ENCODE data around the gene ATP2B2.
"Not testable (repeated sequence)": the region's sequence is repeated elsewhere in the genome, so short reads cannot be mapped to it uniquely, and the experiment has no call there.

The ATP2B2 gene

DNA sequence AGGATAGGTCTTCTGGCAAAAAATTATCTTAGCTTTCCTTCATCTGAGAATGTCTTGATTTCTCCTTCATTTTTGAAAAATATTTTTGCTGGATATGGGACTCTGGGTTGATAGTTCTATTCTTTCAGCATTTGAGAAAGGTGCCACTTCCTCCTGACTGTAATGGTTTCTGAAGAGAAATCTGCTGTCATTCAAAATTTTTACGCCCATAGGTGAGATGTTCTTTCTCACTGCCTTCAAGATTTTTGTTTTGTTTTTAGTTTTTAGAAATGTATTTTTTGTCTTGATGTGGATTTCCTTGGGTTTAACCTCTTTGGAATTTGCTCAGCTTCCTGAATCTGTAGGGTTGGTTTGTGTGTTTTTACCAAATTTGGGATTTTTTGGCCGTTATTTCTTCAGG lies 37.1 kb upstream of the ATP2B2 start:
- no peak for TF ChIP-seq CTCF (IDR thresholded peaks at IDR 0.05; ENCODE audit: low read depth, low read length)
- no peak for DNase-seq (ENCODE audit: extremely low read depth, low read depth)

DNA sequence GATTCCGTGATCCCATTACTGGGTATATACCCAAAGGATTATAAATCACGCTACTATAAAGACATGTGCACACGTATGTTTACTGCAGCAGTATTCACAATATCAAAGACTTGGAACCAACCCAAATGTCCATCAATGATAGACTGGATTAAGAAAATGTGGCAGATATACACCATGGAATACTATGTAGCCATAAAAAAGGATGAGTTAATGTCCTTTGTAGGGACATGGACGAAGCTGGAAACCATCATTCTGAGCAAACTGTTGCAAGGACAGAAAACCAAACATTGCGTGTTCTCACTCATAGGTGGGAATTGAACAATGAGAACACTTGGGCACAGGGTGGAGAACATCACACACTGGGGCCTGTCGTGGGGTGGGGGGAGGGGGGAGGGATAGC lies 35.0 kb upstream of the ATP2B2 start:
- DNase-seq (ENCODE audit: extremely low read depth, low read depth) = not testable (repeated sequence)

DNA sequence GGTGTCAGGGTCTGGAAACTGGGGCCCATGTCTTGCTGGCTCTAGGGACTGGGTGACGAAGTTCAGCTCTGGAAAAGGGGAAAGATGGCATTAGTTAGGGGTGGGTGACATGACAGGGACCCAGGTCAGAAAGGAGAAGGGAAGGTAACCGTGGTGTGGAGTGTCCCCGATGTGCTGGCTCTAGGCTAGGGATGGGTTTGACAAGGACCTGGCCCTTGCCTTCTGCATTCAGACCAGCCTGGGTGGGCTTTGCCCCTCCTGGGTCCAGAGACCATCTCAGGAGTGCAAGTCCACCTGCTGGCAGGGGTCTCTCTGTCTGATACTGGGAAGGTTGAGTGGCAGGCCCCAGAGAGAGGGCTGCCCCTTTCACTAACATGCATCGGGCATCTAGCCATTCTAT lies 28.7 kb upstream of the ATP2B2 start:
- DNase-seq (ENCODE audit: extremely low read depth, low read depth) = no peak
- no peak for TF ChIP-seq CTCF (IDR thresholded peaks at IDR 0.05; ENCODE audit: low read depth, low read length)

DNA sequence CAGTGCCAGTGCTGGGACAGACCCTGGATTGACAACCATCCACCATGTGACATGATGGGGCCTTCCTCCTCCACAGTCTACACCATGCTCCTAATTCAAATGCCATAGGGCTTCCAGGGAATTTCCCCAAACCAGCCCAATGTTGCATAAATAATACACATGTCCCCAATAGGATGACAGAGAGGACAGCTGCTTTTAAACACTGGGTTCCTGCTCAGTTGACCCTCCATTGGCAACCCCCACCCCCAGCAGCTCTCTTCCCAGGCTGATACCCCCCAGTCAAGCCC lies 28.3 kb upstream of the ATP2B2 start:
- no peak for DNase-seq (ENCODE audit: extremely low read depth, low read depth)
- no peak for TF ChIP-seq CTCF (IDR thresholded peaks at IDR 0.05; ENCODE audit: low read depth, low read length)

DNA sequence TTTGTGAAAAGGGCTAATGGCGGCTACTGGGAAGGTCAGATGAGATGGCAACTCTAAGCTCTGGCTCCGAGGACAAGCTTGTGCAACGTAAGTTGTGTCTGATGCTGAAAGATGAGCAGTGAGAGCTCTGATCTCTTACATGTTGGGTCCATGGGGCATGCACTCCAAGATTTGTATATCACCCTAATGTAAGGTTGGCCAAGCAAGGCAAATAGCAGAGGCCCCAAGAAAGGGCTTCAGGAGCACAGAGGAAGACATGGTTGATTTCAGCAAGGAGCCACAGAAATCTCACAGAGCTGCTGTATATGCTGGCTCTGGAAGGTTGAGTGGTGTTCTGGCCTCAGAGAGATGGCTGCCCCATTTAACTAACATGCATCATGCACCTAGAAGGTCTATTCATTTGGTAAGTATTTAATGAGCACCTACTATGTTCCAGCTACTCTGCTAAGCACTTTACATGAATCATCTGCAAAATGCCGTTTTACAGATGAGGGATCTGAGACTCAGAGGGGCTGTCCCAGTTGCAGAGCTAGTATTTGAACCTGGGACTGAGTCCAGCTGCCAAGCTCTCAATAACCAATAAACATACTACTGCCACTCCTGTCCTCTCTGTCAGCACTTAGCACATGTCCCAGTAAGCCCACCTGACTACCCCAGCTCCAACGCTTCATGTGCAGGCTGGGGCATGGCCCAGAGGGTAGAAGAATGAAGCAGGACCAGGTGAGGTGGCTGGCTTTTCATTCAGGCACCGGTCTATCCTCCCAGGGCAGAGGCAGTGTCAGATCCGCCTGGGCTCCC lies 27.8 kb upstream of the ATP2B2 start:
- TF ChIP-seq CTCF (IDR thresholded peaks at IDR 0.05; ENCODE audit: low read depth, low read length) = no peak
- no peak for DNase-seq (ENCODE audit: extremely low read depth, low read depth)

- DNase-seq (ENCODE audit: extremely low read depth, low read depth) = no peak
- TF ChIP-seq CTCF (IDR thresholded peaks at IDR 0.05; ENCODE audit: low read depth, low read length) = no peak
Observed at GRCh38 chr3:10531031-10531430, 25.6 kb upstream of the ATP2B2 start.

GRCh38 chr3:10530241-10530640 lies 24.9 kb upstream of the ATP2B2 start:
- no peak for TF ChIP-seq CTCF (IDR thresholded peaks at IDR 0.05; ENCODE audit: low read depth, low read length)

GRCh38 chr3:10529809-10530208 lies 24.4 kb upstream of the ATP2B2 start:
- no peak for TF ChIP-seq CTCF (IDR thresholded peaks at IDR 0.05; ENCODE audit: low read depth, low read length)
- DNase-seq (ENCODE audit: extremely low read depth, low read depth) = no peak

More at GRCh38 chr3:10530241-10530640, 24.9 kb upstream of the ATP2B2 start:
- DNase-seq (ENCODE audit: extremely low read depth, low read depth) = no peak

Data from AG09319 (cell line).